MM.1S (cell line): ENCODE data around the gene MRPL47.

Source experiments
- DNase-seq: peaks from one replicate; pipeline ENCODE4 v3.0.0-alpha.2; 2015
- H2AFZ ChIP-seq: fragments of 300-600 bp; sonication (generic); 2 replicates; pipeline ENCODE4 v1.6.0; 2016; ENCODE audit warnings: antibody characterized with exemption, low read length
- H3F3A ChIP-seq: fragments of 300-600 bp; sonication (generic); 2 replicates; pipeline ENCODE4 v1.6.1; 2016; ENCODE audit warnings: mild to moderate bottlenecking, antibody characterized with exemption, low read length, moderate library complexity, mixed read lengths; ENCODE audit not compliant: insufficient read depth
- H3K27ac ChIP-seq: fragments of 300-600 bp; sonication (generic); 2 replicates; pipeline ENCODE4 v1.5.1; 2016; ENCODE audit warnings: mild to moderate bottlenecking, low read length
- H3K27me3 ChIP-seq: fragments of 300-600 bp; sonication (generic); replicated peaks from 2 replicates; pipeline ENCODE4 v1.6.0; 2016; ENCODE audit warnings: low read length; ENCODE audit not compliant: insufficient read depth
- H3K36me3 ChIP-seq: fragments of 300-600 bp; sonication (generic); replicated peaks from 2 replicates; pipeline ENCODE4 v1.6.1; 2016; ENCODE audit warnings: mild to moderate bottlenecking, low read length, mixed read lengths; ENCODE audit not compliant: insufficient read depth
- H3K4me1 ChIP-seq: fragments of 300-600 bp; sonication (generic); 2 replicates; pipeline ENCODE4 v1.6.1; 2016; ENCODE audit warnings: low read length, mixed read lengths
- H3K4me2 ChIP-seq: fragments of 300-600 bp; sonication (generic); 2 replicates; pipeline ENCODE4 v1.6.0; 2016; ENCODE audit warnings: low read depth, low read length
- H3K4me3 ChIP-seq: fragments of 300-600 bp; sonication (generic); 2 replicates; pipeline ENCODE4 v1.5.1; 2016; ENCODE audit warnings: low read length, mixed read lengths
- H3K79me2 ChIP-seq: fragments of 300-600 bp; sonication (generic); 2 replicates; pipeline ENCODE4 v1.6.1; 2016; ENCODE audit warnings: mixed run types, low read length, mixed read lengths
- H3K9ac ChIP-seq: fragments of 300-600 bp; sonication (generic); 2 replicates; pipeline ENCODE4 v1.6.1; 2016; ENCODE audit warnings: low read length, mixed read lengths
- H3K9me2 ChIP-seq: fragments of 300-600 bp; sonication (generic); replicated peaks from 2 replicates; pipeline ENCODE4 v1.6.1; 2016; ENCODE audit warnings: mild to moderate bottlenecking, low read length, mixed read lengths; ENCODE audit not compliant: insufficient read depth
- H3K9me3 ChIP-seq: fragments of 300-600 bp; sonication (generic); replicated peaks from 2 replicates; pipeline ENCODE4 v1.6.1; 2016; ENCODE audit warnings: mild to moderate bottlenecking, low read length, mixed read lengths; ENCODE audit not compliant: insufficient read depth
- H4K20me1 ChIP-seq: fragments of 300-600 bp; sonication (generic); 2 replicates; pipeline ENCODE4 v1.6.1; 2016; ENCODE audit warnings: mild to moderate bottlenecking, low read length, moderate library complexity, mixed read lengths; ENCODE audit not compliant: insufficient read depth
- CTCF ChIP-seq: fragments of 300-600 bp; sonication (generic); IDR thresholded peaks from 2 replicates; pipeline ENCODE4 v1.5.1; 2016; ENCODE audit warnings: antibody characterized with exemption, low read length, mixed read lengths
- EZH2 ChIP-seq: fragments of 300-600 bp; sonication (generic); optimal IDR thresholded peaks from 2 replicates; pipeline ENCODE3; 2017; ENCODE audit warnings: low read depth, mild to moderate bottlenecking, antibody characterized with exemption, low read length, mixed read lengths
- EZH2phosphoT487 ChIP-seq: fragments of 300-600 bp; sonication (generic); IDR thresholded peaks from 2 replicates; pipeline ENCODE4 v1.6.1; 2018; ENCODE audit warnings: antibody characterized with exemption, low read length

MRPL47 gene

GRCh38 chr3:179546814-179547241, 57.6 kb downstream of the MRPL47 start:
- Histone ChIP-seq H3K9me2 (no peaks in the 10 kb centered on the region), H3K4me1 (peaks cover 14% of the 10 kb centered on the region), H3K79me2 (no peaks in the 10 kb centered on the region), H4K20me1 (no peaks in the 10 kb centered on the region), H3K27me3 (no peaks in the 10 kb centered on the region), H3F3A (no peaks in the 10 kb centered on the region), H3K9me3 (no peaks in the 10 kb centered on the region), H2AFZ (peak overlapping the region; percentile 51), H3K4me3 (no peak overlapping the region), H3K36me3 (no peaks in the 10 kb centered on the region), H3K4me2 (peak overlapping the region; percentile 23; the same call in 1 of the 2 replicates), H3K9ac (no peak overlapping the region), H3K27ac (peak overlapping the region; percentile 17; the same call in 1 of the 2 replicates)
- TF ChIP-seq EZH2 (no peak), CTCF (no peak), EZH2phosphoT487 (no peak)
- peak; percentile 69 for DNase-seq

GRCh38 chr3:179544981-179545645, 59.3 kb downstream of the MRPL47 start:
- Histone ChIP-seq H3K36me3 (no peaks in the 10 kb centered on the region), H2AFZ (no peak overlapping the region), H3K9me3 (no peaks in the 10 kb centered on the region), H3K9me2 (no peaks in the 10 kb centered on the region), H3K79me2 (no peaks in the 10 kb centered on the region), H3K27me3 (no peaks in the 10 kb centered on the region), H4K20me1 (no peaks in the 10 kb centered on the region), H3K4me3 (no peak overlapping the region), H3K9ac (no peak overlapping the region), H3K4me1 (peaks cover 14% of the 10 kb centered on the region), H3F3A (no peaks in the 10 kb centered on the region), H3K4me2 (no peak overlapping the region), H3K27ac (no peak overlapping the region)
- DNase-seq: no peak
- TF ChIP-seq EZH2phosphoT487 (no peak), EZH2 (no peak)

GRCh38 chr3:179542375-179542774, 62.1 kb downstream of the MRPL47 start:
- no peak overlapping the region for H2AFZ ChIP-seq
- H3K9me2 ChIP-seq: no peaks in the 10 kb centered on the region
- H3K4me3 ChIP-seq: no peak overlapping the region
- no peaks in the 10 kb centered on the region for H3K9me3 ChIP-seq
- H3K36me3 ChIP-seq: no peaks in the 10 kb centered on the region
- peaks cover 14% of the 10 kb centered on the region for H3K4me1 ChIP-seq
- H3K4me2 ChIP-seq: no peak overlapping the region
- H3K27ac ChIP-seq: no peak overlapping the region
- TF ChIP-seq EZH2phosphoT487 (no peak), CTCF (no peak), EZH2 (no peak)
- H3K79me2 ChIP-seq: no peaks in the 10 kb centered on the region
- H3K9ac ChIP-seq: no peak overlapping the region
- H4K20me1 ChIP-seq: no peaks in the 10 kb centered on the region
- DNase-seq: no peak
- no peaks in the 10 kb centered on the region for H3F3A ChIP-seq
- H3K27me3 ChIP-seq: no peaks in the 10 kb centered on the region

- H3K4me2 ChIP-seq: no peak overlapping the region
- peaks cover 7% of the 10 kb centered on the region for H3K4me1 ChIP-seq
- DNase-seq: no peak
- H3K9me2 ChIP-seq: no peaks in the 10 kb centered on the region
- H3K36me3 ChIP-seq: no peaks in the 10 kb centered on the region
- no peaks in the 10 kb centered on the region for H3K9me3 ChIP-seq
- no peak overlapping the region for H2AFZ ChIP-seq
- H3K27ac ChIP-seq: no peak overlapping the region
- H3K79me2 ChIP-seq: no peaks in the 10 kb centered on the region
- no peak overlapping the region for H3K4me3 ChIP-seq
- no peaks in the 10 kb centered on the region for H4K20me1 ChIP-seq
- no peaks in the 10 kb centered on the region for H3F3A ChIP-seq
- no peak for TF ChIP-seq CTCF
- TF ChIP-seq EZH2: no peak
- no peaks in the 10 kb centered on the region for H3K27me3 ChIP-seq
- no peak overlapping the region for H3K9ac ChIP-seq
These were observed 62.8 kb downstream of the MRPL47 start for GRCh38 chr3:179541596-179541995.
